ENCODE data around the gene CALB2. TPM values are rescaled to one million over a fixed set of nuclear protein-coding genes. Genes with fewer than 3 reads are reported as not detected.

CALB2 gene
- total and polyA plus RNA-seq, 2 of the 13 experiments (the other 11 are each of a cell fraction or from before 2014, with no cell fraction given), result 0.37 to 0.40 TPM

DNA sequence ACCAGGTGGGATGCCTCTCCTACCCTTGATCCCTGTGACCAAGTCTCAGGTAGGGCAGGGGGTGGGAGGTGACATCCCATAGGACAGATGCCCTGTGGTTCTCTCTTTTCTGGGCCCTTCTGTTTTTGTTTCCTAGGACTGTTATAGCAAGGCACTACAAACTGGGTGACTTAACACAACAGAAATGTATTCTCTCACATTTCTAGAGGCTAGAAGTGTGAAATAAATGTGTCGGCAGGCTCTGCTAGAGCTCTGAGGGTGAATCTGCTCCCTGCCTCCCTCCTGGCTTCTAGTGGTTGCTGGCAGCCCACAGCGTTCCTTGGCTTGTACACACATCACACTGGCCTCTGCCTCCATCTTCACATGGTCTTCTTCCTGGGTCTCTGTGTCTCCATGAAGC lies 12.7 kb downstream of the CALB2 start (continued):
- no peak for TF ChIP-seq NKX3-1 (CRISPR knock-in tag; IDR thresholded peaks at IDR 0.05)
- TF ChIP-seq, protein P1, sequence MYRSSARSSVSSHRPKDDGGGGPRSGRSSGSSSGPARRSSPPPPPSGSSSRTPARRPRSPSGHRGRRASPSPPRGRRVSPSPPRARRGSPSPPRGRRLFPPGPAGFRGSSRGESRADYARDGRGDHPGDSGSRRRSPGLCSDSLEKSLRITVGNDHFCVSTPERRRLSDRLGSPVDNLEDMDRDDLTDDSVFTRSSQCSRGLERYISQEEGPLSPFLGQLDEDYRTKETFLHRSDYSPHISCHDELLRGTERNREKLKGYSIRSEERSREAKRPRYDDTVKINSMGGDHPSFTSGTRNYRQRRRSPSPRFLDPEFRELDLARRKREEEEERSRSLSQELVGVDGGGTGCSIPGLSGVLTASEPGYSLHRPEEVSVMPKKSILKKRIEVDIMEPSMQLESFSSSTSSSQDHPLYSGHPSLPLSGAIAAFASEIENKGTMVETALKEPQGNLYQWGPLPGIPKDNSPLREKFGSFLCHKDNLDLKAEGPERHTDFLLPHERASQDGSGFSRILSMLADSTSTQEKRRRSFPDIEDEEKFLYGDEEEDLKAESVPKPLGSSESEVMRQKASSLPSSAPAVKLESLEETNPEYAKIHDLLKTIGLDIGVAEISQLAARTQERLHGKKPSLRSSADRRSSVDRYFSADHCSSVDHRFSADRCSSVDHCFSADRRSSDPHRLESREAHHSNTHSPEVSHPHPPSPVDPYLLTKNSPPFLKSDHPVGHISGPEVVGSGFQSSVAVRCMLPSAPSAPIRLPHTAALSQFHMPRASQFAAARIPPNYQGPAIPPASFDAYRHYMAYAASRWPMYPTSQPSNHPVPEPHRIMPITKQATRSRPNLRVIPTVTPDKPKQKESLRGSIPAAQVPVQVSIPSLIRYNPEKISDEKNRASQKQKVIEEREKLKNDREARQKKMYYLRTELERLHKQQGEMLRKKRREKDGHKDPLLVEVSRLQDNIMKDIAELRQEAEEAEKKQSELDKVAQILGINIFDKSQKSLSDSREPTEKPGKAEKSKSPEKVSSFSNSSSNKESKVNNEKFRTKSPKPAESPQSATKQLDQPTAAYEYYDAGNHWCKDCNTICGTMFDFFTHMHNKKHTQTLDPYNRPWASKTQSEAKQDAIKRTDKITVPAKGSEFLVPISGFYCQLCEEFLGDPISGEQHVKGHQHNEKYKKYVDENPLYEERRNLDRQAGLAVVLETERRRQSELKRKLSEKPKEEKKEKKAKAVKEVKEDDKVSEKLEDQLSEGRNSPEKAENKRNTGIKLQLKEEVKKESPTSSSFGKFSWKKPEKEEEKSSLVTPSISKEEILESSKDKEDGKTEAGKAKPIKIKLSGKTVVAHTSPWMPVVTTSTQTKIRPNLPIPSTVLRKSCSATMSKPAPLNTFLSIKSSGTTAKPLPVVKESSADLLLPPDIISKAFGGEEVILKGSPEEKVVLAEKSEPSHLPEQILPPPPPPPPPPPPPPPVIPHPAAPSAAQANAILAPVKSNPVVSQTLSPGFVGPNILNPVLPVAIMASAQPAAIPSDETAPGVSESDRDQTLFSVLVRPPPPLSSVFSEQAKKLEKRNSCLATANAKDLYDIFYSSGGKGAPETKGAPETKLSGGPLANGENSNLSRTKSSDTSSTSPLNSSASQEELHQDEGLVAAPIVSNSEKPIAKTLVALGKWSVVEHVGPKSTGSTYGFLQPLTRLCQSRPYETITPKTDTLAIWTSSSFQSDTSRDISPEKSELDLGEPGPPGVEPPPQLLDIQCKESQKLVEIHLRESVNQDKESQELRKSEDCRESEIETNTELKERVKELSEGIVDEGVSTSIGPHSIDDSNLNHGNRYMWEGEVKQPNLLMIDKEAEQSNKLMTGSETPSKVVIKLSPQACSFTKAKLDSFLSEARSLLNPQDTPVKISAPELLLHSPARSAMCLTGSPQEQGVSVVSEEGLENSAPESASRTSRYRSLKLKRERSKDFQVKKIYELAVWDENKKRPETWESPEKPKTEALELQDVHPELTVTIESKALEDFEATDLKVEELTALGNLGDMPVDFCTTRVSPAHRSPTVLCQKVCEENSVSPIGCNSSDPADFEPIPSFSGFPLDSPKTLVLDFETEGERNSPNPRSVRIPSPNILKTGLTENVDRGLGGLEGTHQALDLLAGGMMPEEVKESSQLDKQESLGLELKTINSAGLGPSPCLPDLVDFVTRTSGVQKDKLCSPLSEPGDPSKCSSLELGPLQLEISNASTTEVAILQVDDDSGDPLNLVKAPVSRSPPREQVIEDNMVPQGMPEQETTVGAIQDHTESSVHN (CRISPR knock-in tag; IDR thresholded peaks at IDR 0.05), result no peak
- TF ChIP-seq, protein P2, sequence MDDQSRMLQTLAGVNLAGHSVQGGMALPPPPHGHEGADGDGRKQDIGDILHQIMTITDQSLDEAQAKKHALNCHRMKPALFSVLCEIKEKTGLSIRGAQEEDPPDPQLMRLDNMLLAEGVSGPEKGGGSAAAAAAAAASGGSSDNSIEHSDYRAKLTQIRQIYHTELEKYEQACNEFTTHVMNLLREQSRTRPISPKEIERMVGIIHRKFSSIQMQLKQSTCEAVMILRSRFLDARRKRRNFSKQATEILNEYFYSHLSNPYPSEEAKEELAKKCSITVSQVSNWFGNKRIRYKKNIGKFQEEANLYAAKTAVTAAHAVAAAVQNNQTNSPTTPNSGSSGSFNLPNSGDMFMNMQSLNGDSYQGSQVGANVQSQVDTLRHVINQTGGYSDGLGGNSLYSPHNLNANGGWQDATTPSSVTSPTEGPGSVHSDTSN (CRISPR knock-in tag; IDR thresholded peaks at IDR 0.05; ENCODE audit: borderline replicate concordance), result no peak
- TF ChIP-seq TCF12 (IDR thresholded peaks at IDR 0.05), result no peak
- no peak for TF ChIP-seq TCF12 (CRISPR knock-in tag; IDR thresholded peaks at IDR 0.05)
- no peak for TF ChIP-seq ZNF607 (CRISPR knock-in tag; IDR thresholded peaks at IDR 0.05; ENCODE audit: borderline replicate concordance)
